ENCODE results near the gene ANKRD6.

The ANKRD6 gene

DNA sequence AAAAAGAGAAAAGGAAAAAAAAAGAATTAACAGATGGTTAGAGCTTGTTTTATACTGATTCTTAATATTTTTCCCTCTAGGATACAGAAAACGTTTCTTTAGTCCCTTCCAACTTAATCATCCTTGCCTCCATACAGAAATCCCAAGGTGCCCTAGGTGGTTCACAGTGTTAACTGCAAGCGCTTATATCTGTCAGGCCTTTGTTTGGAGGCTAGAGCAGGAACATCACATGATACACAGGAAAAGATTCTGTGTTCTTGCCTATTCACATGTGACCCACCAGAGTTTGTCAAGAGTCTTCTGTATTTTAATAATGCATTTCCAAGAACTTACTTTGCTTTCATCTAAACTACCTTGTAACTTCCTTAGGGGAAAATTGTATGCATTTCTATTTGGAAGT is 31.3 kb downstream of the ANKRD6 start:
- DNase-seq (ENCODE audit: low read depth in 1 of 2, low spot score in 1 of 2), result no peak

DNA sequence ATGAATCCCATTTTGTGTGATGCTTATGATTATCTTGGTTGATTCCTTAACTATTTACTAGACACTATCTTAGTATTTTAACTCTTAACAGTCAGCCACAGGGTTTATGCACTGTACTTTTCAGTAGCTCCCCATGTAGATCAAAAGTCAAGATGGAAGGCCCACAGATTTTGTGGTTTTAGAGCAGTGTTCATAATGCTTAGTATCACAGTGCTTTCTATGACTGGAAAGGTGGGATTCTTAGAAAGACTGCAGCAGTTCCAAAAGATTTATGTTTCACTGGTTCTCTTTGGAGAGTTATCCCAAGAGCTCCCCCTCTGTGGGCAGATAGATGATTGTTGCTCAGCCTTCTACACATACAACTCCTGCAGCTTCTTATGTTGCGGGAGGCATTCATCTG is 34.5 kb downstream of the ANKRD6 start:
- DNase-seq (ENCODE audit: low read depth in 1 of 2, low spot score in 1 of 2), result no peak

DNA sequence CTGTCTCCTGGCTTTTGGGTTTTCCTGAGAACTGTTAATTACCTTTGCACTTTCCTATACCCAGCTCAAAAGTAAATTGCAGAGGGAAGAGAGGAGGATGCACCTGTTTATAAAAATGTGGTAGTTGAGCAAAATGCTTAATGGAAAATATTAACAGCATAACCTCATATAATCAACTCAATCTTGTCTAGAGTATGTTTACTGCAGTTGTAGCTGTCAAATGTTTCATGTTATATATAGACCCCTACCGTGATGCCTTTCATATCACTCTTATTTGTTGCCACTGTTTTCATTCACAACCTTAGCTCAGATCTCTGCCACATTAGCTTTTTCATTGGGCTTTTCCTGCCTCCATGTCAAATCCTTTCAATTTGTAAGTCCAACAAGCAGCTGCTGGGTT is 36.0 kb downstream of the ANKRD6 start:
- no peak for DNase-seq (ENCODE audit: low read depth in 1 of 2, low spot score in 1 of 2)

DNA sequence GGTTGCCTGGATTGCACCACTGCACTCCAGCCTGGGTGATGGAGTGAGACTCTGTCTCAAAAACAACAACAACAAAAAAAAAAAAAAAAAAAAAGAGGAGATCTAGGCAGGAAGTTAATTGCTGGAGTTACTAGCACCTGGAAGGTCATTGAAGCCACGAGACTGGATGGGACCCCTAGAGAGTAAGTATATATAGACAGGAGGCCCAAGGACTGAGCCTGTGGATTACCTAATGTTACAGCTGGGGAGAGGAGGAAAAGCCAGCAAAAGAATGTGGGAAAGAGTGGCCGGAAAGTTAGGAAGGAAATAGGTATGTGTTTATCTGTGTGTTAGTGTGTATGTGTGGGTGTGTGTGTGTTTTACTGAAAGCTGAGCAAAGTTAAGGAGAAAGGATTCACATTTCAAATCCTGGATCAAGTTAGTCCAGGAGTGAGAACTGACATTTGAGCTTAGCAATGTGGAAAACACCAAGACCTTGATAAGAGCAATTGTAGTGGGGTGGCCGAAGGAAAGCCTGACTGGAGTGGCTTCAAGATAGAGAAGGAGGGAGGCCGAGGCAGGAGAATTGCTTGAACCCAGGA is 38.4 kb downstream of the ANKRD6 start:
- DNase-seq (ENCODE audit: low read depth in 1 of 2, low spot score in 1 of 2), result no peak

DNA sequence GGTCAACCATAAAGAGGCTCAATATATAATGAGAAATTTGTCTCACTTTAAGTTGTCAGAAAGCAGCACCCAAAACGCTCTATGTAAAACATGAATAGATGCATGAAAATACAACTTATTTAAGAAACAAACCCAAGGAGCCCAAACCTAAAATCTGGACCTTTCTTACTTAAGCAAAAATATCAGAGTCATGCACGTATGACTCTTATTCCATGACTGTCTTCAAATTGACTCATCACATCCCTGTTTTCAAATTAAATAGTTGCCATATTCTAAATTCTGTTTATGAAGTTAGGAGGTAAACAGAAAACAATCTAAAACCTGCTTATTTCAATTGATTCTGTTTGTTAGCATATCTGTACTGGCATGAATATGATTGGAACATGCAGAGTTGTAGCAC is 42.1 kb downstream of the ANKRD6 start:
- no peak for DNase-seq (ENCODE audit: low read depth in 1 of 2, low spot score in 1 of 2)

DNA sequence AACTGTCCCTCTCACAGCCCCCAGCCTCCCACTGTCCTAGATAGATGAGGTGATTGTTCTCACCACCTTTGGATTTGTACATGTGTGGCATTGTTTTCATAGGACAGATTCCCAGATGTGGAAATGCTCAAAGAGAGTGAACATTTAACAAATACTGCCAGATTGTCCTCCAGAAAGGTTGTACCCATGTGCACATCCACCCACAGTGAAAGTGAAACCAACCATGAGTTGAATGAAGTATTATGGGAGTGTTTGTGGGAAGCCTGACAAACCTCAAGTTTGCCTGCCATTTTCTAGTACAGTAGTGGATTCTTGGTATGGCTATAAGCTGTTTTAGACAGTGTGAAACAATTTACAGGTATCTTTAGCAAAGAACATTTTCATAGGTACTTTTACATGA is 42.7 kb downstream of the ANKRD6 start:
- no peak for DNase-seq (ENCODE audit: low read depth in 1 of 2, low spot score in 1 of 2)

DNA sequence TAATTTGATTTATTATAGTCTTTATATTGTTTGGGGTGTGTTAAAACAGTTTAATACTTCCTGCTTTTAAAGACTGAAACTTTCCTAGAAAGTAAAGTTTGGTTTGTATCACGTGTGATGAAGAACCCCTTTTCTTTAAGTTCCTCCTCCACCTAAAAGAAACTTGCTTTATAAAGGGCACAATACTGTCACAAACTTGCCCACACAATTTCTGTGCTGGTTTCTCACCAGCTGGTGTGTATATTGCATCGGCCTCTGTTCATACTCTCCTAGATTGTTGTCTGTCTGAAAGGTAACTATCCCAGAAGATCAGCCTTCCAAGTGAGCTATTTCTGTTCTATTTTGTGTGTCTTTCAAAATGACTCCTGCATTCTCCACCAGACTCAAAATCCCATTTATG is 46.9 kb downstream of the ANKRD6 start:
- DNase-seq (ENCODE audit: low read depth in 1 of 2, low spot score in 1 of 2), result no peak

DNA sequence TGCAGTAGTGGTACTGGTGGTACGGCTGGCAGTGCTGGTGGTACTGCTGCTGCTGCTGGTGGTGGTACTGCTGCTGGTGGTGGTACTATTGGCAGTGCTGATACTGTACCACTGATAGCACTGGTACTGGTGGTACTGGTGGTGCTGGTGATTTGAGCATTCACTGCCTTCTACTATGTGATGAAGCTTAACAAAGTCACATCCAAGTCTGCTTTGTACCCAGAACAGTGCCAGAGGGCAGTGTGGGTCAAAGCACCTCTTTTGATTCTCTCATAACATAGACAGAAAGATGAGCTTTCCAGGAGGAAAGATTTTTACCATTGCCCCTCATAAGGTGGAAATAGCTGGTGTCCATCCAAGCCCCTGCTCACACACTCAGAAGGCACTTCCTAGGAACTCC is 48.7 kb downstream of the ANKRD6 start:
- DNase-seq (ENCODE audit: low read depth in 1 of 2, low spot score in 1 of 2), result no peak

DNA sequence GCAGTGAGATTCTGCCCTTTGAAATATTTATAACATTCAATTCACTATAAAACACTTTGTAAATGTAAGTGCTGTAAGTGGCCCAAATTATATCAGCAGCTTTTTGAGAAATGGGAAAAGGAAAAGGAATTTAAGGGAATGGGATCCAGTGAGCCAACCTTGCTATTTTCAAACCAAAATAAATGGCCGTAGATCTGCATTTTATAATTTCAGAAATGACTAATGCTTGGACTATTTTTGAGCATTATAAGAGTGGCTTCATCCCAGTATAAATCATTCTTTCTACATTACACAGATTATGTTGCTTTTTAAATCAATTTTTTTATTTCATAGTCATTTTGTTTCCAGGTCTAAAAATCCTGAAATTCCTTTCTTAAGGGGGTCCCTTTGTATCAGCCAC is 49.2 kb downstream of the ANKRD6 start:
- DNase-seq (ENCODE audit: low read depth in 1 of 2, low spot score in 1 of 2), result no peak

DNA sequence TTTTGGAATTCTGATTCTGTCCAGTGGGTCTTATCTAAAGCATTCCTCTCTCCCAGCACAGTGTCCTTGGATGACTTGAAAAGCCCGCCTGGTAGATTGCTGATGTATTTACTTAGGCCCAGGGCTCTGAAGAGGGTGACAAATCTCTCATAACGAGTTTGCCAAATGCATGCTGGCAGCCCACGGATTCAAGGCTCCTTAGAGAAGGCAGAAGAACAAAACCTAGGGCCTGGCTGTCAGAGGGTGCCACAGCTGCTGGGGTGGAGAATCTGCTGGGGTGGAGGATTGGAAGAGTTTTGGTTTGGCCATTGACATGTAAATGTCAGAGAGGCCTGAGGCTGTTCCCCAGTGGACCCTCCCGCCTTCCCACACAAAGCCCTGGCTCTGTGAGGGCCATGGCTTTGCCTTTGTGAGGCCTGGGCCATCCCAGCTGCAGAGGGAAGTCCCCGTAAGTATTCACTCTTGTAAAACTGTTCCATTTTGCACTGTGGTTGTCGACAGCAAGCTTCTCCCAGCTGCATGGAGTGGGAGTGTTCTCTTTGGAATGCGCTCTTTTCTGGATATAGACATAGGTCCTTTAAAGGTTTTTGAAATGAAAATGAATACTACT is 50.3 kb downstream of the ANKRD6 start:
- no peak for DNase-seq (ENCODE audit: low read depth in 1 of 2, low spot score in 1 of 2)

DNA sequence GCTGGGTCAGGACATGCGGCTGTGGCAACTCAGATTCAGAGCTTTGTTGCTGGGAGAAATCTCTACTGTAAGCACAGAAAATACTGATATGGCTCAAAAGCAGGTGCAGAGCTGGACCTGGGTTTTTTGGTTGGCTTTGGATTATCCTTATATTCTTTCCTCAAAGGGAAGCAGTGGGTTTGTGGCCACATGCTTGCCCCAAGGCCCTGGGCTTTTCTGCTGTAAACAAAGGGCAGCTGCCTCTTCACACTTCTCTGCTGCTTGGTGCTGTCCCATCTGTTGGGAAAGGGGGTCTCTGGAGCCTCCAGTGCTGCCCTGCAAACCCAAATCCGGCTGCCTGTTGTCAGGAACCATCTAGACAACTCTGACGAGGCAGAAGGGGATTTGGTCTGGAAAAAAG is 52.4 kb downstream of the ANKRD6 start:
- no peak for DNase-seq (ENCODE audit: low read depth in 1 of 2, low spot score in 1 of 2)

DNA sequence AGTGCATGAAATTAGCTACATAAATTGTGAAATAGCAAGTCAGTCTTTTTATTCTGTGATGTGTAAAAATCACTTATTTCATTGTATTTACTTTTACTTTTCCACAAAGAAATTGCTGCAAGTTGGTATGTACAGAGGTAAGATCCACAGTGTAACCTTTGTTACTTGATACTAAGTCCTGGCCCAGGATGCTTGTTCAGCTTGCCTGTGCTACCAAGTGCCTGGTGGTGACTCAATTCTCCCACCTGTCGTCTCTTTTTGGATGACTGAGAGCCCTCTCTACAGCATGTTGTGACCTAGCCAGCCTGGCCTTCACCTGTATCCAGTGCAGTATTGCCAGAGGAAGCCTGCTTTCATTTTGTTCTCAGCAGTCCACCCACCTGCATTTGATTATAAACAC is 54.9 kb downstream of the ANKRD6 start:
- DNase-seq (ENCODE audit: low read depth in 1 of 2, low spot score in 1 of 2), result no peak

DNA sequence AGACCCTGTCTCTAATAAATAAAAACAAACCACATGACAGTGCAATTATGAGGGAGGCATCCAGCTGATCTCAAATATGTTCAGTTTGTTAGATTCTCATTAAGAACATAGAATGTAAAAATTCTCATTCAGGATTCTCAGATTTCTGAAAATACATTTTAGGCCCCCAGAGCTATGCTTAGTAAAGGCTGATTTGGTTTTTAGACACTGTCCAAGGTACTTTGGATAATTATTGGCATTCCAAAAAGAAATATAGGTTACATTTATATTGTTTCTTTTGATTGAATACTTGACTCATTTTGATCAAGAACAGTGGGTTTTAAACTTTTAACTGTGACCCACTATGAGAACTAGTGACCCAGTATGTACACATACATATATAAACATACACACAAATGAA is 55.5 kb downstream of the ANKRD6 start:
- no peak for DNase-seq (ENCODE audit: low read depth in 1 of 2, low spot score in 1 of 2)

DNA sequence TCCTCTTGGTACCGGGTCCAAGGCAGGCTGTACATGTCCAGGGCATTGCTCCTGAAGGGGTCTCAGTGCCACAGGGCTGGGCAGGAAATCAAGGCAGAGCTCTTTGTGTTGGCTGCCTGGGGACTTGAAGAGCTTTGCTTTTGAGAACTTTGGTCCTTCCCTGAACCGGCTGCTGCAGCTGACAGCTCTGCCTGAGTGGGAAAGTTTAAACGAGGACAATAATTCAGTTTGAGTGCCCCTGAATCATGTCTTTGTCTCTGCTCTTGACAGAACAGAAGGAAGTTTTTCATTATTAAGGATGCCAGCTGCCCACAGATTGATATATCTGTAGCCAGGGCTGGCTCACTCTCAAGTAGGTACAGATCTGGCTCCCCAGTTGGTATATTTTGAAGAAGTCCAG is 56.1 kb downstream of the ANKRD6 start:
- no peak for DNase-seq (ENCODE audit: low read depth in 1 of 2, low spot score in 1 of 2)

DNA sequence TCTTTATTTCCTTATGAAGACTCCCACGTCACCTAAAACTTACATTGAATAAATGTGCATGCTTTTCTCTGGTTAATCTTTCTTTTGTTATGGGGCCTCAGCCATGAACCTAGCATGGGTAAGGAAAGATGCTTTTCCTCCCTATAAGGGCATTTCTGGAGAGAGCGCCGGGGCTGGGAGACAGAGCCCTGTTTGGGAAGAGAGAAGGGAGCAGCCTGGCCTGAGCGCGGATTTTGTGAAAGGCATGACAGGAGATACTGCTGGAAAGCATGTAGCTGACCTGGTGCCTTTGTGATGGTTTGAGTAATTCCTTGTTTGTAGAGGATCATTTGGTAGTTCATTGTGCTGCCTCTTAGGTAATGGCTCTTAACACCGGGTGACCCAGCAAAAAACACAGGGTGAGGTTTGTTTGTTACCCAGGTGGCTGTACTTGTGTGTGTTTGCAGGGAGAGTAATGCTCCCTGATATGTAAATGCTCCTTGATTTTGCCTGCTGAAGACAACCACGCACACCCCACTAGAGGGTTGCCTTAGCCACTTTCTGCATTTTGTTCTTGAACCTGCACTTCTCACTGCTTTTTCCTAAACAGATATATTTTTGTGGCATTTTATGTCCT is 59.2 kb downstream of the ANKRD6 start:
- DNase-seq (ENCODE audit: low read depth in 1 of 2, low spot score in 1 of 2), result no peak

DNA sequence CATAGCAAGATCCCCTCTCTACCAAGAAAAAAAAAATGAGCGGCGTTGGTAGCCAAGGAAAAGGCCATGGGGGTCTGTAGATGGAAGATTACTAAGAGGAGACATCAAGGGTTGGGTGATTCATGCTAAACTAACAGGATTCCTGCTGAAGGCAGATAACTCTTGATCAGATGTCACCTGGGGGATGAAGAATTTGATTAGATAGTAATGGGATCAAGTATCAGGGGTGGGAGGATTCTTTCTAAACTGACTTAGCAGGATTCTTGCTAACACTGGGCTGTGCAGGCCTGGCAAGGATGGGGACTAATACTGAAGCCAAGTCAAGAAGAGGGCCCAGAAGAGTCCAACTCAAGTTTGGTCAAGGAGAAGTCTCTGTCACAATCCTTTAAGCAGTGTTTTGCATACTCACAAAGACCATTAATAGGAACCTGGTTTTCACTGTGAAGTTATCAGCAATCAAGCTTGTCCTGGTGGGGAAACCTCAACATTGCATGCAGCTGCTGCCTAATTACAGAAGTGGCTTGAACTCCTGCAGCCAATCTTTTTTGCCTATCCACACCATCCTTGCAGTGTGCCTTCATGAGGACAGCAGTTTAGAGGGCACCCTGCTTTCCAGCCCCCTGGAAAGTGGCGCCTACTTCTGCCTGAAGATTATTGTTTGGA is 61.3 kb downstream of the ANKRD6 start:
- DNase-seq (ENCODE audit: low read depth in 1 of 2, low spot score in 1 of 2), result no peak

DNA sequence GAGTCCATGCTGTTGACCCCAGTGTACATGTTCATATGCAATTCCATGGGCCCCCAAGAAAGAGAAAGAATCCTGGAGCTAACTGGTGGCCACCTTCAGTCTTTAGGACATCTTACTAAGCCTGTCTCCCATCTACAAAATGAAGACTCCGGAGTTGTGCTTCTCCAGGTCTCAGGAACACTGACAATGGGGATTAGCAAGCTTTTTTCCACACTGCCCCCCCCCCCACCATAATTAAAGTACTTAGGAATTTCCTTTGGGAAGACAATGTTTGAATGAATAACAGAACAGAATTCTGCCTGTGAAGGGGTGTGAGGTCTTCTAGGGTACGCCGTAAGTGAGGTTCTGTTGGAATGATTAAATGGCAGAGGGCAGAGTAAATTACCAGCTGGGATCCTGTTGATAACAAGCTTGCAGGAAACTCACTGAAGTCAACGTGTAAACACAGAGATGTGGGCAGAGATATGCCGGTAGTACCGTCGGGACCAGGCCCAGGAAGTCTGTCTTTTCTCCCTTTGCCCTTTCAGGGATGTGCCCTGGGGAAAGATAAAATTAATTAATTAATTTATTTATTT is 63.1 kb downstream of the ANKRD6 start:
- no peak for DNase-seq (ENCODE audit: low read depth in 1 of 2, low spot score in 1 of 2)

DNA sequence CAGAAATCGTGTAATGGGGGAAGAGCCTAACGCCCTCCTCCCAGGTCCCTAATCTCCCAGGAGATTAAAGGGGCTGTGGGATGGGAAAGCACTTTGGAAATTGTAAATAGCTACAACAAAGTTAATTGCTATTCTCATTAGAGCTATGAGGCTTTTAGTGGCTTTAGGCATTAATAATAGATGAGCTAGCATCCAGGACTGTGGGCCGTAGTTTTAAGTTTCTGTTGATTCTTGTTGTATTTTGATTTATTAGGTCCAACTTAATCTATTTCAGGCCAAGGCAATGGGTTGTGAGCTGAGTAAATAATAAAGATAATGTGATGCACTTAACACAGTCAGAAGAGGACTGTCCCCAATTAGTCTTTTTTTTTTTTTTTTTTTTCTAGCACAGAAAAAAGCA is 67.7 kb downstream of the ANKRD6 start:
- DNase-seq (ENCODE audit: low read depth in 1 of 2, low spot score in 1 of 2), result no peak

DNA sequence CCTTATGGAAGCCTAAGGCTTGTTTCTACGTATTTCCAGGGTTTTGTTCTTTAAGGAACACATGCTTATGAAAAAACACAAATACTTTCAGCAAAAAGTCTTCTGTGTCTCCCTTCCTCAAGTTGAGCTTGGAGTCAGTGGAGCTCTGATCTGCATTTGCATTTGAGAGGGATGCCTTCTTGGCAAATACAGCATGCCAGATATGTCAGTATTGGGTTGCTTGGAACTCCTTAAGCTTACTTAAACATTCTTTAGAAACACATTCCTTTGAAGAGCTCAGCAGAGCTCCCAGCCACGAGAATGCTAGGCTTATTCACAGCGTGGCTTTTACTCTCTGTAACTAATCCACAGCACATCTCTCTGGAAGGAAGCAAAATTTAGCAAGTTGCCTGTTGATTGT is 68.3 kb downstream of the ANKRD6 start:
- no peak for DNase-seq (ENCODE audit: low read depth in 1 of 2, low spot score in 1 of 2)

DNA sequence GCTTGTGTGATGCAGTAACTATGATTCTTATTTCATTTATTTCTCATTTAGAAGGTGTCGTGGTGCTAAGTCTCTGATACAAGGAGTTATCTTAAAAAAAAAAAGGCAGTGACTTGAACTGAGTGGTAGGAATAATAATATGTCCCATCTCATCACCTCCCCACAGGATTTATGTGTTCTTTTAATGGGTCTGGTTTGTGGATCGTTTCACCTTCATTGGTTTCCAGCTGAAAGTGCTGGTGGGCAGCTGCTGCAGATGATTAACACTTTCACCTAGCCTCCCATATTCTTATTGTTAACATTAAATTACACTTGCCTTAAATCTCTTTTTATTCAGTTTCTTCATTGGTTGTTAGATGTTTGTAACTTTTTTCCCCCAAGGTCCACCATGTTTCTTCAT is 68.8 kb downstream of the ANKRD6 start:
- DNase-seq (ENCODE audit: low read depth in 1 of 2, low spot score in 1 of 2), result no peak

DNA sequence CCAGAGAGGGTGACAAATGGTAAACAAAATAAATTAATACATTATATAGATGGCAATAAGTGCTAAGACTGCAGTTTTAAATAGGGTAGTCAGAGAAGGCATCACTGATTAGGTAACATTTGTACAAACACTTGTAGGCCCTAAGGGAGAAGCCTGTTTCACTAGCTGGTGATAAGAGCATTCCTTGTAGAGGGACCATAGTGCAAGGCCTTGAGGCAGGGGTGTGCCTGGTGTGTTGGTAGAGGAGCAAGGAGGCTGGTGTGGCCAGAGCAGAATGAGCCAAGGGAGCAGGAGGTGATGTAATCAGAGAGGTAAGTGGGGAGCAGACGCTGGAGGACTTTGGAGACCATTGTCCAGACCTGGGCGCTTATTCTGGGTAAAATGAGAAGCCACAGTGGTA is 70.7 kb downstream of the ANKRD6 start:
- DNase-seq (ENCODE audit: low read depth in 1 of 2, low spot score in 1 of 2), result no peak

DNA sequence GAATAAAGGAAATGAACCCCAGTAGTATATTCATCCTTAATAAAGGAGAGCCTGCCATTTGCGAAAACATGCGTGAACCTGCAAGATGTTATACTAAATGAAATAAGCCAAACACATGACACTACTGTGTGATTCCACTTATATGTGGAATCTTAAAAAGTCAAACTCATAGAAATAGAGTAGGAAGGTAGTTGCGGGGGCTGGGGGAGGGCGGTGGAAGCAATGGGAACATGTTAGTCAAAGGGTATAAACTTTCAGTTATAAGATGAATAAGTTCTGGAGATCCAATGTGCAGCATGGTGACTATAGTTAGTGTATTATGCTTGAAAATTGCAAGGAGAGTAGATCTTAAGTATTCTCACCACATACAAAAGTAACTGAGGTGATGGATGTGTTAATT is 72.9 kb downstream of the ANKRD6 start:
- no peak for DNase-seq (ENCODE audit: low read depth in 1 of 2, low spot score in 1 of 2)
